Esophagus mucosa (tissue), 1 donor: Measurements from ENCODE around the gene MXRA7. TPM values are rescaled to one million over a fixed set of nuclear protein-coding genes. Genes with fewer than 3 reads are reported as not detected.
"Not testable (repeated sequence)": the region's sequence is repeated elsewhere in the genome, so short reads cannot be mapped to it uniquely, and the experiment has no call there.

Source experiments
- ATAC-seq: fragments of 200-7000 bp; cut with Tn5 transposase; one replicate; pipeline ENCODE4 v1.9.1; 2020
- total RNA-seq: library from RNA; stranded (reverse); gene quantifications from one replicate; pipeline ENCODE4 v1.2.4, GENCODE V29; 2023
- donor health status: DM: yes; HTN: yes; CAD: no.

MXRA7 gene
- total RNA-seq = 32.3 TPM

- peak; percentile 61 for ATAC-seq
These were observed at the start of gene MXRA7 for GRCh38 chr17:76710863-76711611. Gene MXRA7, minus strand, starts transcription at chr17:76710965. Its CDS starts 19 bp downstream, at chr17:76710946.

DNA sequence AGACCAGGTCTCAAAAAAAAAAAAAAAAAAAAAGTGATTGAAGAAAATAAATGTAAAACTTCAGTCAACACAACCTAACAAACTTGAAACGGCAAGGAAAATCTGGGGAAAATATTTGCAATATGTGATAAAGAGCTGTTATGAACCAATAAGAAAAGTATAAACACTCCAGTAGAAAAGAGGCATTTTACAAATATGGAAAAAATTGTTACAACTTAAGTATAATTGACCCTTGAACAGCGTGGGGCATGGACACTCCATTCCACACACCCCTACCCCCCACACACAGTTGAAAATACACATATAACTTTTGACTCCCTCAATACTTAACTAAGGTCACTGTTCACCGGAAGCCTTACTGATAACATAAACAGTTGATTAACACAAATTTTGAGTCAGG is 47.8 kb upstream of the MXRA7 start:
- no peak for ATAC-seq

- no peak for ATAC-seq
These were observed 46.5 kb upstream of the MXRA7 start for GRCh38 chr17:76757256-76757655.

DNA sequence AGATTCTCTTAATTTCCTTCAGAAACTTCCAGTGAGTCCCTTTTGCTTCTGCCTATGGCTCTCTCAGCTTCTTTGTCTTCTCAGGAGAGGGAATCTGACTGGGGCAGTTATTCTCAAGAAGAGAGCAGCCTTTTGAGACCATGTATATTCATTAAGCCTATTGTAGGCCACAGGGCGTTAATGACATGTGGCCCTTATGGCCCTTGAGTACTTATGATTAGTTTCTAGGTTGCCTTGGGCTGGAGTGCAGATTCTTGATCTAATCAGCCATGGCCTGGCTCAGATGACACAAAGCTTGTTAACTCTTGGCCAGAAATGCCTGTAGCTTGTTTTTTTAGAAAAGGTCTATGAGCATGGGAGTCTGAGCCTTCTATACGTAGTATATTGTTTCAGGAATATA is 44.5 kb upstream of the MXRA7 start:
- ATAC-seq = no peak

DNA sequence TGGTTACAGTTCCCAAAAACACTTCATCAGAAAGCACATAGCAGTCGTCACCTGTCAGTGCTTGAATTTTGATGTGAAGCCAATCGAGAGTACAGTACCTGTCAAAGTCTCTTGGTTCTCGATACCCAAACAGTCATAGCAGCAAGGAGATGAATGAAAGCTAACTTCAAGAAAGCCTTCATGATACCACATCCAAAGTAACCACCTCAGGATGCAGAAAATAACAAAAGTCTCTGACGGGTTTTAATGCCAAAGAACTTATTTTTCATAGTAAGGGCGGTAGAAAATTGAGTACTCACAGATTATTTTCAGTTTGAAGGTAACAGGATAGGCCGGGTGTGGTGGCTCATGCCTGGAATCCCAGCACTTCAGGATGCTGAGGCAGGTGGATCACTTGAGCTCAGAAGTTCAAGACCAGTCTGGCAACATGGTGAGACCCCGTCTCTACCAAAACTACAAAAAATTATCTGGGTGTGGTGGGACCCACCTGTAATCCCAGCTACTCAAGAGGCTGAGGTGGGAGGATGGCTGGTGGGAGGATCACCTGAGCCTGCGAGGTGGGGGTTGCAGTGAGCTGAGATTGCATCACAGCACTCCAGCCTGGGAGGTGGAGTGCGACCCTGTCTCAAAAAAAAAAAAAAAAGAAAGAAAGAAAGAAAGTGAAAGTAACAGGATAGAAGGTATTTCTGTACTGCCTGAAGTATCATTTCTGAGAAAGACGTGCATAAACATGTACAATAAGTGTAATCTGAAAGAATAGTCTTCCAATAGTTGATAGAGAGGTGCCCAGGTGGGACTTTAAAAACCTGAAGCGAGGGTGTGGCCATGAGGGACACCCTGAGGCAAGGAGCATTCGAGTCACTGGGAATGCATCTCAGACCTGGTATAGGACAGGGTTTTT is 42.5 kb upstream of the MXRA7 start:
- ATAC-seq = peak; percentile 44

GRCh38 chr17:76752006-76752405 is 41.2 kb upstream of the MXRA7 start:
- ATAC-seq = peak; percentile 32

DNA sequence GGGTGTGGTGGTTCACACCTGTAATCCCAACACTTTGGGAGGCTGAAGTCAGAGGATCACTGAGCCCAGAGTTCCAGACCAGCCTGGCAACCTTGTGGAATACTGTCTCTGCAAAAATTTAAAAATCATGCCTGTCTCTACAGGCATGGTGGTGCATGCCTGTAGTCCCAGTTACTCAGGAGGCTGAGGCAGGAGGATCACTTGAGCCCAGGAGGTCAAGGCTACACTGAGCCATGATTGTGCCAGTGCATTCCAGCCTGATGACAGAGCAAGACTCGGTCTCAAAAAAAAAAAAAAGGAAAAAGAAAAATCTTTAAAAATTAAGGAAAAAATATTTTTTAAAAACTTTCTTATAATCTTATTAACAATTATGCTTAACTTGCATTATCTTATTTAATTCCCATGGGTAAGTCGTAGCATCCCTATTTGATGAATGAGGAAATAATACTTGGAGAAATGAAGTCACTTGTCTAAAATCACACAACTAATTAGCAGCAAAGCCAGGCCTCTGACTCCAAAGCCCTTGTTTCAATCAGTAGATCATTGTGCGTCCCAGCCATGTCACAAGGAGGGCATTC is 40.7 kb upstream of the MXRA7 start:
- no peak for ATAC-seq

DNA sequence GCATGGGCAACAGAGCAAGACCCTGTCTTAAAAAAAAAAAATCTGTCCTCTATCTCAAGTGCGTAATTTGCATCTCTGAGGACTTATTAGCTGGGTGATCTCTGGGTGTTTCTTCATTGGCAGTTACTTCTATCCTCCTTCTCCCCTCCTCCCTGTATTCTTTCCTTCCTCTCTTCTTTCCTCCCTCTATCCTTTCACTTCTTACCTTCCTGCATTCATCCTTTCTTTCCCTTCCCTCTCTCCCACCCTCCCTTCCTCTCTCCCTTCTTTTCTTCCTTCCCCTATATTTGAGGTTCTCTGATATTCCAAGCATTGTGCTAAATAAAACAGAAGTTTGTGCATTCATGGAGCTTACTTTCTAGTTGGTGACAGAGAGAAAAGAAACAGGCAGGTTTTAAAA is 37.9 kb upstream of the MXRA7 start:
- no peak for ATAC-seq

GRCh38 chr17:76747716-76748363 is 37.1 kb upstream of the MXRA7 start:
- ATAC-seq = no peak

DNA sequence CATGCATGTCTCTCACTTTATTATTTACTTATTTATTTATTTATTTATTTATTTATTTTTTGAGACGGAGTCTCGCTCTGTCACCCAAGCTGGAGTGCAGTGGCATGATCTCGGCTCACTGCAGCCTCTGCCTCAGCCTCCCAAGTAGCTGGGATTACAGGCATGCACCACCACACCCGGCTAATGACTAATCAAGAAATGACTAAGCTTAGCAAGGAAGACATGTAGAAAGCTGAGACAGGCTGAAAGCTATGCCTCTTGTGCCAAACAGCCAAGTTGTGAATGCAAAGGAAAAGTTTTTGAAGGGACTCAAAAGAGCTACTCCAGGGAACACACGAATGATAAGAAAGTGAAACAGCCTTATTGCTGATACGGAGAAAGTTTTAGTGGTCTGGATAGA is 35.0 kb upstream of the MXRA7 start:
- peak; percentile 51 for ATAC-seq

DNA sequence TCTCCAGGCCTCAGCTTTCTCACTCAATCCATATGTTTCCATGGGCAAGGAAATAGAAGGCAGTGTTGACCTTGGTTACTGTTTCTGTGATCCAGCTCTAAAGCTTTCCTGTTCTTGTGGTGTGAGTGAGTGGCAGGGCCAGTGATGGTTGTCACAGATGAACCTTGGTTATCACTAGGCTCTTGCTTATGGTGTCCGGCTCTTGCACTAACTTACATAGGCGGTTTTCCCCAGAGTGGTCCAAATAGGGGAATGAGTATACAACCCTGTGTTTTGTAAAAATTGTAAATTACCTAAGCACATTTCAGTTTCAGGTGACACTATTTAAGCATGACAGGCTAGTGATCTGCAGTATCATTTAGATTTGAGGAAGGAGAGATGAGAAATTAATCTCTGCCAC is 34.0 kb upstream of the MXRA7 start:
- ATAC-seq = no peak

DNA sequence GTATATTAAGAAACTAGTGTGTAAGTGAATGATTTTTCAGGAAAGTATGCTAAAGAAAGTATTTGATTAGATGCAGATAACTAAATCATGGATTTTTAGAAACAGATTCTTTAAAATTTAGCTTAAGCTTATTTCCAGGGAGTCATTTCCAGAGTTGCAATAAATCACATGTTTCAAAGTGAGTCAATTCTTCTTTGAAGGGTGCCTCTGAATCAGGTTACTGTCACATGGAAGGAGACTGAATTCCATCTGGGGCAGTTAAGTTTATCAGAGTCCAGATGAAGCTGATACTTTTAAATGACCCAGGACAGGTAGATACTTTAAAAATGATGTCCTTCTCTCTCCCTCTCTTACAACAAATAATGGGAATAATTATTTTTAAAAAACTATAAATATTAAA is 32.2 kb upstream of the MXRA7 start:
- no peak for ATAC-seq

- no peak for ATAC-seq
These were observed 29.8 kb upstream of the MXRA7 start for GRCh38 chr17:76740329-76741118.

DNA sequence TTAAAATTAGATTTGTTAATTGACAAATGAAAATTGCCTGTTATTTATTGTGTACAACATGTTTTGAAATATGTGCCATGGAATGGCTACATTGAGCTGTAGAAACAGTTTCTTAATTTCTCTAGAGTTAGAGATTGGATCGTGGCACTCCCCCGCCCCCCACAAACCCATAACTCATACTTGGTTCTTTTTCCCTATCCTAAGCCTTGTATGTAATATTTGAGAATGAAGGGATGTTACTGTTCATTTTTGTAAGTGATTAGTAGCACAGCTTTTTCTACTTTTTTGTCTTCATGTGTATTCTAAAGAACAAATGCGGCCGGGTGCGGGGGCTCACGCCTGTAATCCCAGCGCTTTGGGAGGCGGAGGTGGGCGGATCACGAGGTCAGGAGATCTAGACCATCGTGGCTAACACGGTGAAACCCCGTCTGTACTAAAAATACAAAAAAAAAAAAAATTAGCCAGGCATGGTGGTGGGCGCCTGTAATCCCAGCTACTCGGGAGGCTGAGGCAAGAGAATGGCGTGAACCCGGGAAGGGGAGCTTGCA is 28.9 kb upstream of the MXRA7 start:
- ATAC-seq = not testable (repeated sequence)

GRCh38 chr17:76738468-76738850 is 27.7 kb upstream of the MXRA7 start:
- ATAC-seq = no peak

- peak; percentile 79 for ATAC-seq
These were observed 27.1 kb upstream of the MXRA7 start, which contains the start of gene MFSD11 for GRCh38 chr17:76737676-76738467. Gene MFSD11, plus strand, starts transcription at chr17:76738119. Its CDS starts 234 bp downstream, at chr17:76738353.

DNA sequence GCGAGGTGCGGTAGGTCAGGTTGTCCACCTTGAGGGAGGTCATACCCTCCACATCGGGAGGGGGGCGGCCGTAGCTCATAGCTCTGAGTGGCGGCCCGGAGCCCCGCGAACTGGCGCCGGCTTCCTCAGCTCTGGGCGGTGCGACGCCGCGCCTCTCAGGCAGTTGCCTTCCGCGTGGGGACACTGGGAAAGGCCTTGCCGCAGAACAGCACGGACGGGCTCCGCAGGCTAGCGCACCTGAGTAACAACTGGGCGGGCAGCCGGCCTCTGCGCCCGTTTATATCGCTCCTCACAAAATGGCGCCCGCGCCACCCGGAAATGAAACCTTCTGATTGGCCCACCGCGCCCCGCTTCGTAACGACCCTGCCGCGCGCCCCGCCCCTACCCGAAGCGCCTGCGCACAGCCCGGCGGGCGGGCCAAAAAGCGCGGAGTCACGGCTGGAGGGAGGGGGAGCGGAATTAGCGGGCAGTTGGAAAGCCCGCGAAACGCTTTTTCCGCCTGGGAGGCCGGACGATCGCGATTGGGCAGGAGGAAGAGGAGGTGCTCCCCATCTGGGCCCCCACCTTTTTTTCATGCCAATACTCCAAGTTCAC is 26.4 kb upstream of the MXRA7 start, which contains the start of gene SRSF2:
TSS of gene SRSF2 (minus strand) at position 250 of the 594 bp plus-strand sequence. CDS start at position 79, 171 bp downstream.
- peak; percentile 91 for ATAC-seq

DNA sequence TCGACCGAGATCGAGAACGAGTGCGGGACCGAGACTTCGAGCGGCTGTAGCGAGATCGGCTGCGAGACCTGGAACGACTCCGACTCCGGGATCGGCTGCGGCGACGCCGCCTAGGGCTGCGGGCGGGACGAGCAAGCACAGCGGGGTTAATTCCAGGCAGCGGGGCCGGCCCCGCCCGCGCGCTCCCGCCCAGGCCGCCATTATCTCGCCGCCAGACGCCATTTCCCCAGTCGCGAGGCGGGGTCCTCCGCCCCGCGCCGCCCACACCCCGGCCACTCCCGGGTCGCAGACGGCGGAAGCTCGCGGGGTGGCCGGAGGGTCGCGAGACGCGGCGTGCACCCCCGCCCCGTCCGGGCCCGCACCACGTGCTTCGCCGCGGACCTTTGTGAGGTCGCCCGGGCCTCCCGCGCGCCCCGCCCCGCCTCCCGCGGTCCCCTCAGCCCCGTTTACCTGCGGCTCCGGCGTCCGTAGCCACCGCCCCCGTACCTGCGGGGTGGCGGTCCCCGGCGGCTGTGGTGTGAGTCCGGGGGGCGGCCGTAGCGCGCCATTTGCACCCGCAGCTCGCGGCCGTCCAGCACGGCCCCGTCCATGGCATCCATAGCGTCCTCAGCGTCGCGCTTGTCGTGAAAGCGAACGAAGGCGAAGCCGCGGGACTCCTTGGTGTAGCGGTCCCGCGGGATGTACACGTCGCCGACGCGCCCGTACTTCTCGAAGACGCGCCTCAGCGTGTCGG is 25.8 kb upstream of the MXRA7 start:
- peak; percentile 44 for ATAC-seq

DNA sequence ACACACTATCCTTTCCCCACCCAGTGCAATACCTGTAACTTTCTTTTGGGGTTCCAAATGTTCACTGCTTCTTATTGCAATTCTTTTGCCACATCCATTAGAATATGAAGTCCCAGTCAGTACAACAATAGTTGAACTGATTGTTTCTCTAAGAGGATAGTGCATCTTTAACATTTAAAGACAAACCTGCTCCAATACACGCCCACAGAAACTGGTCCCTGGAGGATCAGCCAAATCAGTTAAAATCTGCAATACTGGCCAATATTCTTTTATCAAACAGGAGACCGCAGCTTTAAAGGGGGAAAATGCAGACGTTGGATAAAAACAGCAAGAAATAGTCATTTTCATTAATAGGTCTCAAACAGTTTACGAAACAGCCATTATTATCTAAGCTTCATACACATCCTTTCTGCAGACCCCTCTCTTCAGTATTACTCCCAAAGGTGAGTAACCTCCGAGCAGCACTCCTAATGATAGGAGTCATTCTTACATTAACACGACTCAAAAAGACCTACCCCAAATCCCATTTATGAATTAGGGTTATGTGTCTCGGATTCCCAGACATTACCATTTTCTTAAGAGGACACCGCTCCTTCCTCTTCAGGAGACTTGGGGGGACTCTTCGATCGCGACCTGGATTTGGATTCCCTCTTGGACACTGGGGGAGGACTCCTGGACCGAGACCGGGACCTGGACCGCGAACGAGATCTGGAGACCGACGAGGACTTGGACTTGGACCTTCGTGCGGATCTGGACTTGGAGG is 25.0 kb upstream of the MXRA7 start:
- no peak for ATAC-seq
